ENCODE data around the gene RBM19. TPM values are rescaled to one million over a fixed set of nuclear protein-coding genes. Genes with fewer than 3 reads are reported as not detected.

Gene RBM19
- total RNA-seq, 4 donors from 2014 or later = 19.3 to 45.5 (median 31.5) TPM

GRCh38 chr12:113991224-113992044 lies 25.3 kb upstream of the RBM19 start:
- no peak for TF ChIP-seq CTCF (IDR thresholded peaks at IDR 0.05)
- TF ChIP-seq POLR2A (IDR thresholded peaks at IDR 0.05) = no peak
- H3K4me1 ChIP-seq = no peaks in the 10 kb centered on the region

DNA sequence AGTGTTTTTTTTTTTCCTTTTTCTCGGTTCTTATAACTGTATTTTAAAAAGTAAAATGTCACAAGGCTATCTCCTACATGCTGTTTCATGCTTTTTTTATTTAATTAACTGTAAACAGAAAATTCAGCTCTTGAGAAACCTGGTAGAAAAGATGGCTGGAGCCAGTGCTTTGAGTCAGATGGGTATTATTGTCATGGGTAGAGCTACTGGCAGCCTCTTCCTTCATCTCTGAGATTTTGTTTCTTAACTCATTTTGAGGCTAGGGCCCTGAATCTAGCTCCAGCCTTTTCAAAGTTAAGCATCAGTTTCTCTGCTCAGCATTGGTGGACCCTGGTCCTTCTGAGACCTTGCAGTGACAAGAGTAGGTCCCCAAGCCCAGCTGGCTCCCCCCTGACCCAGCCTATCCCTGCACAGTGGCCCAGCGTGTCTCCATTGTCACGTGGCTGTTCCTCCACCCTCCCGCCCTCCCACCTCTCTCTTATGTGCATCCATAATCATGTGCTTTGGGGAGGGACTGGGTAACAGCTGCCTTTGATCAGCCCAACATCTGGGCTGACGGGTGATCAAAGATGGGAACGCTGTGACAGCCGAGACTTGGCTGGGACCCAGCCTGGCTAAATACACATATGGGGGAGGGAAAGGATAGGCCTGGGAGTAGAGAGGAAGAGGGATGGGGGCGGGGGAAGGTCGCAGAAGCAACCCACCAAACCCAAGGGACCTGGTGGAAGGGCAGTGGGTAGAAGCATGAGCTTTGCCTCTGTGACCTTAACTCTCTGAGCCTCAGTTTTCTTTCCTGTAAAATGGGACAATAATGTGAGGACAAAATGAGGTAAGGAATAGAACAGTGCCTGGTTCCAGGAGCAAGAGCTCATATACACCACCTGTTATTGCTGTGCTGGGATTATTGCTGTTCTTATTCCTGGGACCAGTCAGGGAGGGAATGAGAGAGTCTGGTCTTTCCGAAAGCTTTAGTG lies 24.4 kb upstream of the RBM19 start:
- no peaks in the 10 kb centered on the region for H3K36me3 ChIP-seq
- no peaks in the 10 kb centered on the region for H3K4me1 ChIP-seq
- intact Hi-C loops (cut with DNase I; ENCODE audit: low total_unique reads) = no loop called here
- no peak for TF ChIP-seq CTCF (IDR thresholded peaks at IDR 0.05)
- TF ChIP-seq POLR2A (IDR thresholded peaks at IDR 0.05) = no peak
- DNase-seq = no peak
- no peak overlapping the region for H3K27ac ChIP-seq
- no peaks in the 10 kb centered on the region for H3K27me3 ChIP-seq
- H3K4me3 ChIP-seq = no peak overlapping the region
- no peaks in the 10 kb centered on the region for H3K9me3 ChIP-seq

More at GRCh38 chr12:113991224-113992044, 25.3 kb upstream of the RBM19 start:
- Histone ChIP-seq H3K9me3 (no peaks in the 10 kb centered on the region), H3K36me3 (no peaks in the 10 kb centered on the region), H3K27me3 (no peaks in the 10 kb centered on the region), H3K4me3 (no peak overlapping the region), H3K27ac (no peak overlapping the region)
- no peak for DNase-seq
- intact Hi-C loops (cut with DNase I; ENCODE audit: low total_unique reads) = no loop called here

DNA sequence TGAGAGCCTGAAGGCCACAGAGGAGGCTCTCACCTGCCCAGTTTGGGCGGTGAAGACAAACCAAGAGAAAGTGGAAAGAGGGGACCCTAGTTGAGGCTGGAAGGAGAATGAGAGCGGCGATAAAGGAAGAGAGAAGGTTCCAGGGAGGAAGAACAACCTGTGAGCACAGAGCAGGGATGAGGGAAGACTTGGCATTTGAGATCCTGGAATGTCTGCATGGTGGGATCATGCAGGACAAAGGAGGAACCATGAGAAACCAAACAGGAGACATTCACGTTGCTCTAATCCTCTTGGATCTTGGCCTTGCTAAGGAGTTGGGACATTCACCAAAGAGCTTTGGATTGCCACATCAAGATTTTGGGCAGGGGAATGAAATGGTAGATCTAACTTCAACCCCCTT lies 22.9 kb upstream of the RBM19 start:
- intact Hi-C loops (cut with DNase I; ENCODE audit: low total_unique reads) = no loop called here
- Histone ChIP-seq H3K4me1 (no peaks in the 10 kb centered on the region), H3K27ac (no peak overlapping the region), H3K9me3 (no peaks in the 10 kb centered on the region), H3K36me3 (no peaks in the 10 kb centered on the region), H3K4me3 (no peak overlapping the region), H3K27me3 (no peaks in the 10 kb centered on the region)
- DNase-seq = no peak
- TF ChIP-seq POLR2A (IDR thresholded peaks at IDR 0.05) (no peak), CTCF (IDR thresholded peaks at IDR 0.05) (no peak)

DNA sequence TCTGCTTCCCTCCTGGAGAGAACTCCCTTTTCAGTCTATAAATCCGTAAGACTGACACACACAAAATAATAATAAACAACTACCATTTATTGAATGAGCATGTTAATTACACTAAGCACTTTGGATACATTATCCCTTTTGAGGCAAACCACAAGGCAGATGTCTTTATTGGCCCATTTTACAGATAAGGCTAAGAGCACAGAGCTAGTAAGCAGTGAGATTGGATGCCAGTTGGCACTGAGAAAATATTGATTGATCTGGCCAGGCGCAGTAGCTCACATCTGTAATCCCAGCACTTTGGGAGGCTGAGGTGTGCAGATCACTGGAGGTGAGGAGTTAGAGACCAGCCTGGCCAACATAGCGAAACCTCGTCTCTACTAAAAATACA lies 21.9 kb upstream of the RBM19 start:
- H3K9me3 ChIP-seq = no peaks in the 10 kb centered on the region
- no peaks in the 10 kb centered on the region for H3K4me1 ChIP-seq
- TF ChIP-seq POLR2A (IDR thresholded peaks at IDR 0.05) = no peak
- no peak for TF ChIP-seq CTCF (IDR thresholded peaks at IDR 0.05)
- no peak overlapping the region for H3K4me3 ChIP-seq
- intact Hi-C loops (cut with DNase I; ENCODE audit: low total_unique reads) = no loop called here
- H3K36me3 ChIP-seq = no peaks in the 10 kb centered on the region
- H3K27ac ChIP-seq = no peak overlapping the region
- no peak for DNase-seq
- H3K27me3 ChIP-seq = no peaks in the 10 kb centered on the region

Measured in uterus (tissue), 4 donors.